Neuronal stem cell (in vitro differentiated cells): Measurements from ENCODE around the gene DBNDD2.

Experiments used
- DNase-seq: peaks from one replicate; pipeline ENCODE4 v3.0.0-alpha.2; 2013; ENCODE audit warnings: low spot score
- H2AFZ ChIP-seq: one replicate; pipeline ENCODE4 v1.6.1; 2013; ENCODE audit warnings: mild to moderate bottlenecking, low read length, inconsistent platforms
- H2AK5ac ChIP-seq: 2 replicates; pipeline ENCODE4 v1.6.1; 2013; ENCODE audit warnings: low read depth, mild to moderate bottlenecking, inconsistent platforms, low read length, moderate library complexity, mixed read lengths
- H2BK120ac ChIP-seq: 2 replicates; pipeline ENCODE4 v1.6.1; 2013; ENCODE audit warnings: low read depth, mild to moderate bottlenecking, inconsistent platforms, low read length, moderate library complexity, mixed read lengths
- H2BK12ac ChIP-seq: one replicate; pipeline ENCODE4 v1.6.1; 2013; ENCODE audit warnings: low read length, inconsistent platforms
- H2BK15ac ChIP-seq: 2 replicates; pipeline ENCODE4 v1.6.1; 2013; ENCODE audit warnings: mild to moderate bottlenecking, low read length, inconsistent platforms, mixed read lengths
- H2BK5ac ChIP-seq: one replicate; pipeline ENCODE4 v1.6.1; 2013; ENCODE audit warnings: inconsistent platforms, mild to moderate bottlenecking, low read length, moderate library complexity
- H3K14ac ChIP-seq: one replicate; pipeline ENCODE4 v1.6.1; 2013; ENCODE audit warnings: low read length, inconsistent platforms
- H3K18ac ChIP-seq: 2 replicates; pipeline ENCODE4 v1.6.1; 2013; ENCODE audit warnings: low read length, inconsistent platforms
- H3K23ac ChIP-seq: 2 replicates; pipeline ENCODE4 v1.6.1; 2013; ENCODE audit warnings: low read depth, mild to moderate bottlenecking, mixed read lengths, low read length, inconsistent platforms; ENCODE audit not compliant: poor library complexity
- H3K27ac ChIP-seq: replicated peaks from 3 replicates; pipeline ENCODE4 v1.5.1; 2013; ENCODE audit warnings: low read length, inconsistent platforms
- H3K27me3 ChIP-seq, 3 experiments: 2 replicates each; pipeline ENCODE4 v1.6.1; 2013; ENCODE audit warnings: low read length in 3 of 3, mild to moderate bottlenecking in 2 of 3, inconsistent platforms in 1 of 3, low read depth in 1 of 3, mixed read lengths in 1 of 3, moderate library complexity in 1 of 3; ENCODE audit not compliant: control insufficient read depth in 3 of 3, insufficient read depth in 3 of 3
- H3K36me3 ChIP-seq, 2 donors: replicated peaks in 1 of 2; 2 replicates each; pipeline ENCODE4 v1.6.1; 2013; ENCODE audit warnings: low read length in 2 of 2; ENCODE audit not compliant: control insufficient read depth in 2 of 2, insufficient read depth in 2 of 2
- H3K4ac ChIP-seq: 2 replicates; pipeline ENCODE4 v1.6.1; 2013; ENCODE audit warnings: inconsistent platforms, mild to moderate bottlenecking, low read length, moderate library complexity
- H3K4me1 ChIP-seq, 2 donors: 1 replicate in 1 of 2; 2 replicates in 1 of 2; pipeline ENCODE4 v1.6.1; 2013; ENCODE audit warnings: low read length in 2 of 2, low read depth in 1 of 2; ENCODE audit not compliant: control insufficient read depth in 2 of 2, insufficient read depth in 1 of 2
- H3K4me2 ChIP-seq: one replicate; pipeline ENCODE4 v1.6.1; 2013; ENCODE audit warnings: mild to moderate bottlenecking, low read length, inconsistent platforms; ENCODE audit not compliant: insufficient read depth, poor library complexity, severe bottlenecking
- H3K4me3 ChIP-seq, 2 donors: 2 replicates each; pipeline ENCODE4 v1.5.1; 2013; ENCODE audit warnings: low read length in 2 of 2, mild to moderate bottlenecking in 2 of 2, inconsistent platforms in 1 of 2, moderate library complexity in 1 of 2
- H3K79me1 ChIP-seq: one replicate; pipeline ENCODE4 v1.6.1; 2013; ENCODE audit warnings: low read depth, mild to moderate bottlenecking, inconsistent platforms, low read length, moderate library complexity
- H3K9ac ChIP-seq: one replicate; pipeline ENCODE4 v1.6.1; 2013; ENCODE audit warnings: mild to moderate bottlenecking, low read depth, low read length, inconsistent platforms; ENCODE audit not compliant: poor library complexity
- H3K9me3 ChIP-seq, 2 donors: replicated peaks in 1 of 2; 2 replicates each; pipeline versions ENCODE3 to v1.6.1; 2013; ENCODE audit warnings: low read length in 2 of 2, mild to moderate bottlenecking in 2 of 2, inconsistent platforms in 1 of 2, low read depth in 1 of 2, mixed read lengths in 1 of 2, moderate library complexity in 1 of 2; ENCODE audit not compliant: control insufficient read depth in 2 of 2, insufficient read depth in 1 of 2
- H4K8ac ChIP-seq: one replicate; pipeline ENCODE4 v1.6.1; 2013; ENCODE audit warnings: low read depth, mild to moderate bottlenecking, inconsistent platforms, low read length, moderate library complexity
- H4K91ac ChIP-seq: one replicate; pipeline ENCODE4 v1.6.1; 2013; ENCODE audit warnings: low read length, low read depth, mild to moderate bottlenecking, inconsistent platforms; ENCODE audit not compliant: poor library complexity
- WGBS, 2 donors: extraction: QIAGEN DNeasy Blood & Tissue Kit; methylation state at CpG; one replicate each; pipeline ENCODE4 v1.1.7; 2013; ENCODE audit warnings: missing lambda C conversion rate in 2 of 2, mixed read lengths in 1 of 2; ENCODE audit not compliant: insufficient read length in 2 of 2, insufficient replicate concordance in 1 of 2; ENCODE audit errors: extremely low coverage in 2 of 2; 5-methylcytosine and 5-hydroxymethylcytosine counted together

Gene DBNDD2

GRCh38 chr20:45392733-45393132 is 15.4 kb upstream of the DBNDD2 start:
- Histone ChIP-seq H3K14ac (no peak overlapping the region), H3K79me1 (peaks cover 5% of the 10 kb centered on the region), H2AFZ (no peak overlapping the region), H3K4ac (no peak overlapping the region), H3K36me3 (peaks cover 0 to 2% of the 10 kb centered on the region in 2 donors), H2BK12ac (no peak overlapping the region), H4K8ac (no peak overlapping the region), H3K18ac (no peak overlapping the region), H2BK120ac (no peak overlapping the region), H3K4me2 (no peak overlapping the region), H3K27me3 (no peaks in the 10 kb centered on the region), H2BK15ac (no peak overlapping the region), H2BK5ac (no peak overlapping the region), H3K27ac (no peak overlapping the region), H3K9me3 (no peaks in the 10 kb centered on the region), H3K4me1 (no peaks in the 10 kb centered on the region), H3K9ac (no peak overlapping the region), H2AK5ac (no peak overlapping the region), H4K91ac (no peak overlapping the region), H3K4me3 (no peak overlapping the region), H3K23ac (no peak overlapping the region)
- DNase-seq = no peak
- WGBS, 2 donors = no CpG with 5 or more reads among the region's 3 CpGs

GRCh38 chr20:45394221-45395113 is 13.6 kb upstream of the DBNDD2 start:
- no peaks in the 10 kb centered on the region for H3K4me1 ChIP-seq
- no peak overlapping the region for H3K4me2 ChIP-seq
- H4K8ac ChIP-seq = no peak overlapping the region
- H3K23ac ChIP-seq = no peak overlapping the region
- peaks cover 0 to 2% of the 10 kb centered on the region in 2 donors for H3K36me3 ChIP-seq
- H3K18ac ChIP-seq = no peak overlapping the region
- H3K27ac ChIP-seq = no peak overlapping the region
- no peak overlapping the region for H2BK15ac ChIP-seq
- H3K9me3 ChIP-seq = peaks cover 0 to 2% of the 10 kb centered on the region in 2 donors
- H4K91ac ChIP-seq = no peak overlapping the region
- H2AK5ac ChIP-seq = no peak overlapping the region
- H3K27me3 ChIP-seq = no peaks in the 10 kb centered on the region
- H3K4me3 ChIP-seq = peak overlapping the region in 1 of 2 donors; percentile 40
- no peak overlapping the region for H2BK12ac ChIP-seq
- no peak overlapping the region for H2BK120ac ChIP-seq
- H2AFZ ChIP-seq = no peak overlapping the region
- H3K14ac ChIP-seq = no peak overlapping the region
- H3K4ac ChIP-seq = no peak overlapping the region
- H3K79me1 ChIP-seq = peaks cover 5% of the 10 kb centered on the region
- WGBS, 2 donors = no CpG with 5 or more reads among the region's 21 CpGs
- DNase-seq = no peak
- no peak overlapping the region for H3K9ac ChIP-seq
- H2BK5ac ChIP-seq = no peak overlapping the region

GRCh38 chr20:45395114-45395415 is 13.0 kb upstream of the DBNDD2 start:
- Histone ChIP-seq H3K23ac (peak overlapping the region; percentile 67), H3K4ac (no peak overlapping the region), H3K27ac (no peak overlapping the region), H3K36me3 (peaks cover 0 to 2% of the 10 kb centered on the region in 2 donors), H2BK120ac (no peak overlapping the region), H4K91ac (no peak overlapping the region), H3K4me1 (no peaks in the 10 kb centered on the region), H3K14ac (peak overlapping the region; percentile 87), H2AK5ac (no peak overlapping the region), H3K9ac (no peak overlapping the region), H3K9me3 (peaks cover 0 to 2% of the 10 kb centered on the region in 2 donors), H3K79me1 (peaks cover 5% of the 10 kb centered on the region), H3K18ac (no peak overlapping the region), H2BK5ac (no peak overlapping the region), H2AFZ (no peak overlapping the region), H3K4me3 (peak overlapping the region in 1 of 2 donors; percentile 34), H2BK15ac (no peak overlapping the region), H3K4me2 (no peak overlapping the region), H2BK12ac (no peak overlapping the region), H3K27me3 (no peaks in the 10 kb centered on the region), H4K8ac (no peak overlapping the region)
- WGBS, 2 donors = no CpG with 5 or more reads among the region's 7 CpGs
- DNase-seq = no peak

GRCh38 chr20:45399018-45399417 is 9.1 kb upstream of the DBNDD2 start:
- Histone ChIP-seq H3K79me1 (peaks cover 5% of the 10 kb centered on the region), H4K8ac (no peak overlapping the region), H2BK15ac (no peak overlapping the region), H2AK5ac (no peak overlapping the region), H2BK5ac (no peak overlapping the region), H3K4me2 (no peak overlapping the region), H3K18ac (no peak overlapping the region), H3K9ac (no peak overlapping the region), H3K4me3 (no peak overlapping the region), H3K4me1 (no peaks in the 10 kb centered on the region), H3K14ac (no peak overlapping the region), H4K91ac (no peak overlapping the region), H3K9me3 (peaks cover 9 to 14% of the 10 kb centered on the region in 2 donors), H2AFZ (no peak overlapping the region), H3K23ac (no peak overlapping the region), H3K4ac (no peak overlapping the region), H3K36me3 (peaks cover 0 to 2% of the 10 kb centered on the region in 2 donors), H2BK12ac (no peak overlapping the region), H3K27ac (no peak overlapping the region), H2BK120ac (no peak overlapping the region), H3K27me3 (peaks cover 0 to under 1% (median 0%) of the 10 kb centered on the region in 3 experiments)
- no peak for DNase-seq
- no CpG with 5 or more reads among the region's 1 CpG for WGBS, 2 donors
